ENCODE measurements around the gene CDK13. TPM values are rescaled to one million over a fixed set of nuclear protein-coding genes. Genes with fewer than 3 reads are reported as not detected.
A peak's percentile ranks its signal among the peaks of the same experiment; 100 is the strongest.

The CDK13 gene
- total RNA-seq, 6 experiments from 2014 or later, result 21.2 to 35.2 (median 27.1) TPM

DNA sequence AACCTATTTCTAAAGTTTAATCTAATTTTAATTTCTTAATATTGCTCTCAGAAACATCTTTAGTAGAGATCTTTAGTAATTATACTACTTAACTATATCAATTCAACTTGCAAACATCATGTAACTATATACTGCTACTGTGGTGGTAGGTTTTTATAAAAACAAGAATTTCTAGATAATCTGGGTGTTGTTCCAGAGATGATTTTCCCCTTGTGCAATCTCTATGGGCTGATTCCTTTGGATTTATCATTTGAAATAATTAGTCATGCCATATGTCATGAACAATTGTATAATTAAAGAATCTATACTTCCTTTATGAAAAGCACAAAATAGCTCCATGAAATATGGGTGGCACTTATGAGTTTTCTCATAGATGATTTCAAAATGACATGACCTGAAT is 23.9 kb upstream of the CDK13 start:
- intact Hi-C loops (cut with DNase I), result no loop called here
- DNase-seq, result no peak
- H3K9me3 ChIP-seq, result no peaks in the 10 kb centered on the region
- no peaks in the 10 kb centered on the region for H3K27me3 ChIP-seq
- no peak for ATAC-seq
- H3K4me1 ChIP-seq, result peaks cover 0 to 18% (median 0%) of the 10 kb centered on the region in 4 donors
- TF ChIP-seq, protein P1, sequence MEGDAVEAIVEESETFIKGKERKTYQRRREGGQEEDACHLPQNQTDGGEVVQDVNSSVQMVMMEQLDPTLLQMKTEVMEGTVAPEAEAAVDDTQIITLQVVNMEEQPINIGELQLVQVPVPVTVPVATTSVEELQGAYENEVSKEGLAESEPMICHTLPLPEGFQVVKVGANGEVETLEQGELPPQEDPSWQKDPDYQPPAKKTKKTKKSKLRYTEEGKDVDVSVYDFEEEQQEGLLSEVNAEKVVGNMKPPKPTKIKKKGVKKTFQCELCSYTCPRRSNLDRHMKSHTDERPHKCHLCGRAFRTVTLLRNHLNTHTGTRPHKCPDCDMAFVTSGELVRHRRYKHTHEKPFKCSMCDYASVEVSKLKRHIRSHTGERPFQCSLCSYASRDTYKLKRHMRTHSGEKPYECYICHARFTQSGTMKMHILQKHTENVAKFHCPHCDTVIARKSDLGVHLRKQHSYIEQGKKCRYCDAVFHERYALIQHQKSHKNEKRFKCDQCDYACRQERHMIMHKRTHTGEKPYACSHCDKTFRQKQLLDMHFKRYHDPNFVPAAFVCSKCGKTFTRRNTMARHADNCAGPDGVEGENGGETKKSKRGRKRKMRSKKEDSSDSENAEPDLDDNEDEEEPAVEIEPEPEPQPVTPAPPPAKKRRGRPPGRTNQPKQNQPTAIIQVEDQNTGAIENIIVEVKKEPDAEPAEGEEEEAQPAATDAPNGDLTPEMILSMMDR (IDR thresholded peaks at IDR 0.05), result no peak
- TF ChIP-seq POLR2A (IDR thresholded peaks at IDR 0.05), result no peak
- H3K4me3 ChIP-seq, result no peak overlapping the region
- H3K36me3 ChIP-seq, result no peaks in the 10 kb centered on the region
- H3K27ac ChIP-seq, result no peak overlapping the region

DNA sequence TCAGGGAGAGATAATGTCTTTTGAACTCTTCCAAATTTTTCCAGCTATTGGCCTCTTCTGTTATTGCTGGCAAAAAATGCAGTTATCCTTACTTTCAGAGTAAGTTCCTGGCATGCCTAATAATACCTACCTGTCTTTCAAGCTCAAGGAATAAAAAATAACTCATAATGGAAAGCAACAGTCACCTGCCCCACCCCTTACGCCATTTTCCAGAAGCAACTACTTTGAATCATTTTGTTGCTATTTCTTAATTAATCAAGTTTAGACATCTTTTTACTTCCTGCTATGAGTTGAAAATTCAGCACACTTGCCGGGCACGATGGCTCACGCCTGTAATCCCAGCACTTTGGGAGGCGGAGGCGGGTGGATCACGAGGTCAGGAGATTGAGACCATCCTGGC is 23.0 kb upstream of the CDK13 start:
- intact Hi-C loops (cut with DNase I), result no loop called here
- TF ChIP-seq, protein P1 (IDR thresholded peaks at IDR 0.05), result no peak
- no peak for TF ChIP-seq POLR2A (IDR thresholded peaks at IDR 0.05)
- DNase-seq (no peak), ATAC-seq (no peak)
- WGBS (ENCODE audit: insufficient coverage, low coverage, low lambda C conversion rate, missing lambda C conversion rate), result 85% methylated on average over 7 of the region's 7 CpGs
- peaks cover 0 to 17% (median 0%) of the 10 kb centered on the region in 4 donors for H3K4me1 ChIP-seq
- no peaks in the 10 kb centered on the region for H3K9me3 ChIP-seq
- H3K4me3 ChIP-seq, result no peak overlapping the region
- no peaks in the 10 kb centered on the region for H3K36me3 ChIP-seq
- H3K27me3 ChIP-seq, result no peaks in the 10 kb centered on the region
- H3K27ac ChIP-seq, result no peak overlapping the region

DNA sequence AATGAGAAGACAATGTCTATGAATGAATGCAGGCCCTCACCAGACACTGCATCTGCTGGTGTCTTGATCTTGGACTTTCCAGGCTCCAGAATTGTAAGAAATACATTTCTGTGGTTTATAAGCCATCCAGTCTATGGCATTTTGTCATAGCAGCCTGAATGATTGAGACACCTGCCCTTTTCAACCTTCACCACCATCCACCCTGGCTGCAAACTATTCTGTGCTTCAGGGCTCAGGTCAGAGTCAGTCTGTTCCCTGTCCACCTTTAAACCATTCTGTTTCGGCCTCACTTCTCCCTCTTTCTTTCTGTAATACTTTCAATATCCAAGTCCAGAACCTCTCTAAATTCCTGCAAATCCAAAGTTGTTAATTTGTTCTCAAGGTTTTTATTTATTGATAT is 15.9 kb upstream of the CDK13 start:
- WGBS (ENCODE audit: insufficient coverage, low coverage, low lambda C conversion rate, missing lambda C conversion rate), result 35% methylated on average over 1 of the region's 1 CpG
- intact Hi-C loops (cut with DNase I), result no loop called here
- H3K27me3 ChIP-seq, result no peaks in the 10 kb centered on the region
- peaks cover 0 to 11% (median 0%) of the 10 kb centered on the region in 4 donors for H3K4me1 ChIP-seq
- H3K4me3 ChIP-seq, result no peak overlapping the region
- TF ChIP-seq, protein P1 (IDR thresholded peaks at IDR 0.05), result no peak
- no peak for TF ChIP-seq POLR2A (IDR thresholded peaks at IDR 0.05)
- no peaks in the 10 kb centered on the region for H3K9me3 ChIP-seq
- peak in 1 of 3 donors; percentile 51 for DNase-seq
- no peaks in the 10 kb centered on the region for H3K36me3 ChIP-seq
- H3K27ac ChIP-seq, result no peak overlapping the region
- ATAC-seq, result peak; percentile 26 to 64 (median 46)

DNA sequence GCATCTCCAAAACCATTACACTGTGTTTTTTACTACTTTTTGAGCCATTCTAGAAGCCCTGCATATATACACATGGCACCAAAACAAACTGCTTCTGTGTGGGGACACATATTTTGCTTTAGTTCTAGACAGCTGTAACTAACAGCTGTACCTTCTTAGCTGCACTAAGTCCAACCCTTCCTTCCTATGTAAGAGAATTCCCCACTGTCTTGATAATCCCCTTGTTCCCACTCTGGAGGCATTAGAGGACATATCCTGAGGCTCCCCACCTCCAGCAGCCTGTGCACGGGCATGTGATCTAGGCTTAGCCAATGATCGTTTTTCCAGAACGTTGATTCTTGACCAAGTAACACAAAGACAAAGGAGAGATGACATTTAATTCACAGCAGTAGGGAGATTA is 13.3 kb upstream of the CDK13 start:
- ATAC-seq (no peak), DNase-seq (no peak)
- TF ChIP-seq POLR2A (IDR thresholded peaks at IDR 0.05), result no peak
- TF ChIP-seq, protein P1 (IDR thresholded peaks at IDR 0.05), result no peak
- peaks cover 0 to under 1% (median 0%) of the 10 kb centered on the region in 4 donors for H3K4me1 ChIP-seq
- no peaks in the 10 kb centered on the region for H3K9me3 ChIP-seq
- no peaks in the 10 kb centered on the region for H3K27me3 ChIP-seq
- H3K4me3 ChIP-seq, result no peak overlapping the region
- H3K36me3 ChIP-seq, result no peaks in the 10 kb centered on the region
- 63% methylated on average over 3 of the region's 3 CpGs for WGBS (ENCODE audit: insufficient coverage, low coverage, low lambda C conversion rate, missing lambda C conversion rate)
- intact Hi-C loops (cut with DNase I), result no loop called here
- no peak overlapping the region for H3K27ac ChIP-seq

Data from right lobe of liver (tissue), 6 donors.